ENCODE results near the gene FAM9C. TPM values are rescaled to one million over a fixed set of nuclear protein-coding genes. Genes with fewer than 3 reads are reported as not detected.

The FAM9C gene
- not detected in 2 replicates for polyA plus RNA-seq

DNA sequence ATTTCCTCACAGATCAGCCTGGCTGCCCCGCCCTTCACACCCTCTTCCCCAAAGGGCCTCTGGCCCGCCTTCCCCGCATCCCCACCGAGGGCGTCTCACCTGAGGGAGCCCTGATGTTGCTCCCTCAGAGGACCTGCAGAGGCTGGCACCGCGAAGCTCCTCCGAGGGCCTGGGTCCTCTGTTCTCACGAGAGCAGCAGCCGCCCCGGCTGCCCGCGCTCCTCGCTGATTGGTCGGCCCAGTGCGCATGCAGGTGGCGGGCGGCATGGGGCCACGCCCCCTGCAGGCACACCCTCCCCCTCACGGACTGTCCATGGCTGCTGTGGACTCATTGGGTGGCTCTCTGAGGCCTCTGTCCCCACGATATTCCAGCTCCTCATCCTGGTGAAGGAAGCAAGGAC, at the start of gene FAM9C:
TSS of gene FAM9C (minus strand) at position 180 of the 400 bp plus-strand sequence. CDS start 831 bp downstream, outside the sequence.

Other genes with a start within 250 kb of the FAM9C start
- gene TLR7, start 177.5 kb downstream of the FAM9C start, polyA plus RNA-seq = not detected in 2 replicates
- not detected in 2 replicates for gene TLR8, start 138.0 kb downstream of the FAM9C start, polyA plus RNA-seq
- 611 and 1,082 TPM in 2 replicates for gene TMSB4X, start 69.5 kb downstream of the FAM9C start, polyA plus RNA-seq

Measured in Purkinje cell (primary cell).